GM06990 (cell line): ENCODE results near the gene BTNL9.
"Not testable (repeated sequence)": the region's sequence is repeated elsewhere in the genome, so short reads cannot be mapped to it uniquely, and the experiment has no call there.

Source experiments
- DNase-seq: peaks from one replicate; pipeline ENCODE4 v3.0.0-alpha.2; 2011; ENCODE audit not compliant: insufficient read length; ENCODE audit errors: extremely low read depth
- H3K27me3 ChIP-seq: replicated peaks from 2 replicates; pipeline ENCODE4 v1.6.0; 2011; ENCODE audit warnings: low read length; ENCODE audit not compliant: control insufficient read depth, insufficient read depth
- H3K36me3 ChIP-seq: 2 replicates; pipeline ENCODE4 v1.5.1; 2011; ENCODE audit warnings: low read length; ENCODE audit not compliant: control insufficient read depth, insufficient read depth
- H3K4me3 ChIP-seq: replicated peaks from 2 replicates; pipeline ENCODE4 v1.5.1; 2011; ENCODE audit warnings: low read depth, mild to moderate bottlenecking, control low read depth, low read length
- TF ChIP-seq, protein P1 (sequence below): IDR thresholded peaks from 2 replicates; pipeline ENCODE4 v1.5.1; 2011; ENCODE audit warnings: low read length, control low read depth, mild to moderate bottlenecking, inconsistent platforms; ENCODE audit not compliant: insufficient read depth, poor library complexity, severe bottlenecking

Gene BTNL9

DNA sequence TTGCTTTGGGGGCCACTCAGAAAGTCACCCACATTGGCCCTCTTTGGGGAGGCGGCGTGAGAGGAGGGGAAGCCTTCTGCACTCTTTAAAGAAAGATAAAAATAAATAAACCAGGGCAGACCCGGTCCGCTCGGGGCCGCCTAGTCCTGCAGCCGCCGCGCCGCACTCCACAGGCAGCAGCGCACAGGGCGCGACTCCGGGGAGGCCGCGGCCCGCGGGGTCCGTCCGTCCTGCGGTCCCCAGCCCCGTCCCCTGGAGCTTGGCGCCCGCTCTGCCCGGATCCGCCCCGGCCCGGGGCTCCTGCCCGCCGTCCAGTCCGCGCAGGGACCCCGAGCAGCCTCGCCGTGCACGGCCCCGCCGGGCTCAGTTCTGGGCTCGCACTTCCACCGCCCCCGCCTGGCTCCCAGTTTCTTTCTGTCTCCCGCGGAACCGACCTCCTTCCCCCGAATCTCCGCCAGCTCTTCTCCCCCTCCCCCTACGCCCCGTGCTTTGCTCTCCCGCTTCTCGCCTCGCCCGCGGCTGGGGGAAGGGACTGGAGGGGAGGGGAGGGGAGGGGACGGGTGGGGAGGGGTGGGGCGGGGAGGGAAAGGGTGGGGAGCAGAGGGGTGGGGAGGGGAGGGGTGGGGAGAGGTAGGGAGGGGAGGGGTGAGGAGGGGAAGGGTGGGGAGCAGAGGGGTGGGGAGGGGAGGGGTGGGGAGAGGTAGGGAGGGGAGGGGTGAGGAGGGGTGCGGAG is 57.9 kb downstream of the BTNL9 start:
- H3K36me3 ChIP-seq, H3K27me3 ChIP-seq, DNase-seq, H3K4me3 ChIP-seq: not testable (repeated sequence)

DNA sequence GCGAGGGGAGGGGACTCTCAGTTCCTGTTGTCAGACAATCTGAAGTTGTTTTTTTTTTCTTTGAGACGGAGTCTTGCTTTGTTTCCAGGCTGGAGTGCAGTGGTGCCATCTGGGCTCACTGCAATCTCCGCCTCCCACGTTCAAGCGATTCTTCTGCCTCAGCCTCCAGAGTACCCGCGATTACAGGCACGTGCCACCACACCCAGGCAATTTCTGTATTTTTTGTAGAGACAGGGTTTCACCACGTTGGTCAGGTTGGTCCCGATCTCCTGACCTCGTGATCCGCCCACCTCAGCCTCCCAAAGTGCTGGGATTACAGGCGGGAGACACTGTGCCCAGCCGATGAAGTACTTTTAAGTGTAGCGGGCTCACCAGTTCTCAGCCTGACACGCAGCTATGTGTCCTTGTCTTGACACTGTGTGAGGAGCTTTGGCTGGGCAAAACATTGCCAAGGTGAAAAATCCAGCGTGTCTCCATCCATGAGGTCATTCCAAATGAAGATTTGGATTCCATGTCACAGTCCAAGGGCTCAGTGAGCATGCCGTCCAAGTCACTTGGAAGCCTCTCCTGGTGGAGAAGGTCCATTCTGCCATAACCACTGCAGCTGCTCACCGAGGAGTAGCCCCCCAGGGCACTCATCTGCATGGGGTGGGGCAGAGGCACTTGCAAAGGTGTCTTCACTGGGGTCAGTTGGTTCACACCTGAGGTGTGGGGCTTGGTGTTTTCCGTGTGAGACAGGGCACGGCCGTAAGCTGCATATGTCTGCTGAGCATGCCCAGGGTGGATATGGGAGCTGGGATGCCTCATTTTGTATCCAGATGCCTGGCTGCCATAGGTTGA is 58.9 kb downstream of the BTNL9 start:
- TF ChIP-seq, protein P1, sequence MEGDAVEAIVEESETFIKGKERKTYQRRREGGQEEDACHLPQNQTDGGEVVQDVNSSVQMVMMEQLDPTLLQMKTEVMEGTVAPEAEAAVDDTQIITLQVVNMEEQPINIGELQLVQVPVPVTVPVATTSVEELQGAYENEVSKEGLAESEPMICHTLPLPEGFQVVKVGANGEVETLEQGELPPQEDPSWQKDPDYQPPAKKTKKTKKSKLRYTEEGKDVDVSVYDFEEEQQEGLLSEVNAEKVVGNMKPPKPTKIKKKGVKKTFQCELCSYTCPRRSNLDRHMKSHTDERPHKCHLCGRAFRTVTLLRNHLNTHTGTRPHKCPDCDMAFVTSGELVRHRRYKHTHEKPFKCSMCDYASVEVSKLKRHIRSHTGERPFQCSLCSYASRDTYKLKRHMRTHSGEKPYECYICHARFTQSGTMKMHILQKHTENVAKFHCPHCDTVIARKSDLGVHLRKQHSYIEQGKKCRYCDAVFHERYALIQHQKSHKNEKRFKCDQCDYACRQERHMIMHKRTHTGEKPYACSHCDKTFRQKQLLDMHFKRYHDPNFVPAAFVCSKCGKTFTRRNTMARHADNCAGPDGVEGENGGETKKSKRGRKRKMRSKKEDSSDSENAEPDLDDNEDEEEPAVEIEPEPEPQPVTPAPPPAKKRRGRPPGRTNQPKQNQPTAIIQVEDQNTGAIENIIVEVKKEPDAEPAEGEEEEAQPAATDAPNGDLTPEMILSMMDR, result no peak
- Histone ChIP-seq H3K27me3 (0 out of 2 replicates have a peak, but pooled peaks cover 1% of the 10 kb centered on the region), H3K36me3 (no peaks in the 10 kb centered on the region), H3K4me3 (no peak overlapping the region)
- no peak for DNase-seq

DNA sequence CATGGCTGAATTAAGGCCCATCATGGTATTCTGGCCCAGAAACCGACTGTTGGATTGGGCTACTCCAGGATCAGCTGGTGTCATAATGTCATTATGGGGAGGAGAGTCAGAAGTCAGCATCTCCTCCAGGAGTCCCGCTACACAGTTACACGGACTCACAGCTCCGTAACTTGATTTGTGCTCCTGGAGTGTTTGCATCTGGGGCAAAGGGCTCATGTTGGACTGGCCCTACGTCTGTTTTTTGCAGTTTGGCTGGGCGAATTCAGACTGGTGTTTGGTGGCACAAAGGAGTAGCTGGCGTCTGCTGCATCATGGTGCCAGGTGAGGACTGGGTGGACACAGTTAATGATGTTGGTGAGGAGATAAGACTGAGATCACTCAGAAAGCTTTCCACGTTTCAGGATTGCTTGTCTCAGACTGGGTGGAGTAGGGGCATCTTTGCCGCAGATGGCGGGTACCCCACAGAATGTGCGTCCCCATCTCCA is 59.6 kb downstream of the BTNL9 start:
- Histone ChIP-seq H3K36me3 (no peaks in the 10 kb centered on the region), H3K27me3 (0 out of 2 replicates have a peak, but pooled peaks cover 1% of the 10 kb centered on the region), H3K4me3 (no peak overlapping the region)
- TF ChIP-seq, protein P1, result no peak
- DNase-seq, result no peak

DNA sequence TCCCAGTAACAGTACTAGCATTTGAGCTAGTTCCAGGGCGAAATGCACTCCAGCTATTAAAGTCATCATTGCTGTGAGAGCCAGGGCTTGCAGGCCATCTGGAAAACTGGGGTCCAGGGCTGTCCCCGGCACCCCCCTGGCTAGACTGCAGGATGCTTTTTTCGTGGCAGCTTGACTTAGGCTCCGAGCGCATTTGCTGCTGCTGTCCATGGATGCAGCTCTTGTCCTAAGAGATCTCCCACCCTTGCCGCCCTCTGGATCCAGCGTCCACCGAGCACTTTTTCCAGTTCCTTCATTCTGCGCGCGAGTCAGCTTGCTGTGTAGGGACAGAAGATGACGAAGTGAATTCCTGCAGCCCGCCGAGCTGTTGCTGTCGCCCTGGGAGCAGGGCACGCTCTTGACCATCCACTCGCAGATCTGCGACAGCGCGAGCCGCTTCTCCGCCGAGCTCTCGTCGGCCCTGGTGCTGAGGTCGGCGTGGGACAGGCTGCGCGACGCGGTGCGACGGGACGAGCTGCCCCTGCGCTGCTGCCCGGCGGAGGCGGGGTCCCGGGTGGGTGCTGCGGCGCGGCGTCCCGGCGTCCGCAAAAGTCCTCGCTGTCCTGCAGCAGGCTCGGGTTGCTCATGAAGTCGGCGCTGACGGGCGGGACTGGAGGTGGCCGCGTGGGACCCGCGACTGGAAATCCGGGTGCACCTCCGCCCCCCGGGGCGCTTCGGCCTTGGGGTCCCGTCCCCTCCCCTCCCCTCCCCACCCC is 60.2 kb downstream of the BTNL9 start:
- TF ChIP-seq, protein P1, result no peak
- Histone ChIP-seq H3K36me3 (no peaks in the 10 kb centered on the region), H3K27me3 (0 out of 2 replicates have a peak, but pooled peaks cover 1% of the 10 kb centered on the region), H3K4me3 (no peak overlapping the region)
- DNase-seq, result peak; percentile 32

DNA sequence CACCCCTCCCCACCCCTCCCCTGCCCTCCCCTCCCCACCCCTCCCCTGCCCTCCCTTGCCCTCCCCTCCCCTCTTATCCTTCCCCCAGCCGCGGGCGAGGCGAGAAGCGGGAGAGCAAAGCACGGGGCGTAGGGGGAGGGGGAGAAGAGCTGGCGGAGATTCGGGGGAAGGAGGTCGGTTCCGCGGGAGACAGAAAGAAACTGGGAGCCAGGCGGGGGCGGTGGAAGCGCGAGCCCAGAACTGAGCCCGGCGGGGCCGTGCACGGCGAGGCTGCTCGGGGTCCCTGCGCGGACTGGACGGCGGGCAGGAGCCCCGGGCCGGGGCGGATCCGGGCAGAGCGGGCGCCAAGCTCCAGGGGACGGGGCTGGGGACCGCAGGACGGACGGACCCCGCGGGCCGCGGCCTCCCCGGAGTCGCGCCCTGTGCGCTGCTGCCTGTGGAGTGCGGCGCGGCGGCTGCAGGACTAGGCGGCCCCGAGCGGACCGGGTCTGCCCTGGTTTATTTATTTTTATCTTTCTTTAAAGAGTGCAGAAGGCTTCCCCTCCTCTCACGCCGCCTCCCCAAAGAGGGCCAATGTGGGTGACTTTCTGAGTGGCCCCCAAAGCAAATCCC is 61.1 kb downstream of the BTNL9 start:
- not testable (repeated sequence) for H3K4me3 ChIP-seq, DNase-seq, H3K27me3 ChIP-seq, H3K36me3 ChIP-seq

DNA sequence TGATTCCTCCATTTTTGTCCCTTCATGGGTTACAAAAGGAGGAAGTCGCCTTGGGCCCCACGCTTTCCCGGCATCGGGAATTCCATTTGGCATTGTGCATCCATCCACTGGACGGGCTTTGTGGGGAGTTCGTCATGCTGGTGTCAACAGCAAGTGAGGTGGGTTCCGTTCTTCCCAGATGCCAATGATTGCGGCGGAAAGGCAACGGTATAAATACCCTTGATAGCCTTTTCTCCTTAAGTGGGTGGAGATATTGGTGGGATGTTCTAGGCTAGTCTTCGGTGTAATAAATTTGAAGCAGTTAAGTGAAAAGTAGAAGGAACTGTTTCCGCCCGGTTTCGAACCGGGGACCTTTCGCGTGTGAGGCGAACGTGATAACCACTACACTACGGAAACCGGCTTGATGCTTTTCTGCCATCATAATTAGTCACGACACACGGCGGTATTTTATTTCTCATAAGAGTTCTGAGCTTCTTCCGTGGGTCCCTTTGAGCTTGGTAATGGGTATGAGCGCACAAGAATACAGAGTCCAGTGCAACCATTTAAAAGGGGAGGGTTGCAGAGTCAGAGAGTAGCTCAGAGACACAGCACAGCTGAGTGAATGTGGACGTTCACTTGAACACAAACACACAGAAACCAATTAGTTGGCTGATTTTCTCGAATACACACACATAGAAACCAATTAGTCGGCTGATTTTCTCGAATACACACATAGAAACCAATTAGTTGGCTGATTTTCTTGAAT is 62.0 kb downstream of the BTNL9 start:
- not testable (repeated sequence) for H3K4me3 ChIP-seq, H3K36me3 ChIP-seq, DNase-seq, H3K27me3 ChIP-seq

DNA sequence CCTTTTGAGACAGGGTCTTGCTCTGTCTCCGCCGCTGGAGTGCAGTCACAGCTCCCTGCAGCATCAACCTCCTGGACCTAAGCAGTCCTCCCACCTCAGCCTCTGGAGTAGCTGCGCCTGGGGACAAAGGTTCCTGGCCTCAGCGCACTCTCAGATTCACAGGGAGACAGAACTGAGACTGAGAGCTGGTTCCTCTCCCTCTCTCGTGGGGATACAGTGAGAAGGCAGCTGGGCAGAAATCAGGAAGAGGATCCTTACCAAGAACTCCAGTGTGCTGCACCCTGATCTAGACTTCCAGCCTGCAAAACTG is 64.1 kb downstream of the BTNL9 start:
- not testable (repeated sequence) for H3K27me3 ChIP-seq, H3K36me3 ChIP-seq, H3K4me3 ChIP-seq, DNase-seq

DNA sequence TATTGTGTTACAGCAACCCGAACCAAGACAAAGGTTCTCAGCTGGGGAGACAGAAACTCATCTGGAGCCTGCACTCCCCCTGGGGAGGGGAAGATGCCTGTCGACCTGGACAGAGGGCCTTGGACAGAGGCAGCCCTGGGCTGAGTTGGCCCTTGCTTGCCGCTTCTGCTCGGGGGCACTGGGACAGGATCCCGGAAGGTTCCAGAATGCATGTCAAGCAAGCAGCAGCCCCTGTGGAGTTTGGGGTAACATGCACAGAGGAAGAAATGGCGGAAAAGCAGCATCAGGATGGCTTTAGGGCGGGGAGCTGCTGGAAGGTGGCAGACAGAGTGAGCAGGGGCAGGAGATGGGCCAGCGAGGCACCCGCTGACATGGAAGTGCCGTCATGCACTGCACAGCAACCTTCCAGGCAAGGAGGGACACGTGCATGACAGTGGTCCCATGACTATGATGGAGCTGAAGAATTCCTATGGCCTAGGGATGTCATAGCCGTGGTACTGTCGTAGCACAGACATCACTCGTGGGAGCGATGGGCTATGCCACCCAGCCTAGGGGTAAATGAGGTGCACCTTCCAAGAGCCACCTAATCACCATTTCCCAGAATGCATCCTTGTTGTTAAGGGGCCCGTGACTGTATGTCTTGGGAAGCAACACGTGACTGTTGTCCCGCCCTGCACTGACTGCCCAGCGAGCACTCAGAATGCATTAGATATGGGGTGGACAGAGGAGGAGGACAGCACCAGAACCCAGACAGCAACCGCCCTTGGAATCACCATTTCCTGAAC is 64.7 kb downstream of the BTNL9 start:
- not testable (repeated sequence) for H3K27me3 ChIP-seq, H3K4me3 ChIP-seq, H3K36me3 ChIP-seq, DNase-seq
